Activated CD8-positive, alpha-beta memory T cell treated with anti-CD3 and anti-CD28 coated beads for 1 hour (primary cell): ENCODE results near the gene FRMD1.

Experiments used
- DNase-seq, 2 donors: peaks; one replicate each; pipeline ENCODE4 v3.0.0-alpha.2; 2020; ENCODE audit warnings: low read depth in 1 of 2; ENCODE audit errors: extremely low read depth in 1 of 2

Gene FRMD1

DNA sequence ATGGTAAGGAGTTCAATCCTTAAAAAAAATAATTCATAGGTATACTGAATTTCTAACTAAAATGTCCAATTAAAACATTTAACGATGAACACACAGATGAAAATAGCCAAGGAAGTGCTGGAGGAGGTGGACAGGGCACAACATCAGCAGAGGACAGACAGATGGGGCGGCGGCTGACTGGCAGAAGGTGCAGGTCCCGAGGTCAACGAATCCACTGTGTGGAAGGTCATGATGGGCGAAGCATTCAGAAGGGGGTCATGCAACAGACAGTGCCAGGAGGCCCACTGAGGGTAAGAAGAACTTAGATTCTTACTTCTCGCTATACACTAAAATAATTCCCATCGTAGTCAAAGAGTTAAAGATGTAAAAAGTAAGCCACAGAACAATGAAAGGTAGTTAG, 34.2 kb upstream of the FRMD1 start:
- DNase-seq: no peak

- DNase-seq: no peak
These were observed 32.9 kb upstream of the FRMD1 start for GRCh38 chr6:168111911-168112310.

GRCh38 chr6:168110437-168110836, 31.4 kb upstream of the FRMD1 start:
- DNase-seq: no peak

GRCh38 chr6:168109171-168109570, 30.2 kb upstream of the FRMD1 start:
- no peak for DNase-seq

DNA sequence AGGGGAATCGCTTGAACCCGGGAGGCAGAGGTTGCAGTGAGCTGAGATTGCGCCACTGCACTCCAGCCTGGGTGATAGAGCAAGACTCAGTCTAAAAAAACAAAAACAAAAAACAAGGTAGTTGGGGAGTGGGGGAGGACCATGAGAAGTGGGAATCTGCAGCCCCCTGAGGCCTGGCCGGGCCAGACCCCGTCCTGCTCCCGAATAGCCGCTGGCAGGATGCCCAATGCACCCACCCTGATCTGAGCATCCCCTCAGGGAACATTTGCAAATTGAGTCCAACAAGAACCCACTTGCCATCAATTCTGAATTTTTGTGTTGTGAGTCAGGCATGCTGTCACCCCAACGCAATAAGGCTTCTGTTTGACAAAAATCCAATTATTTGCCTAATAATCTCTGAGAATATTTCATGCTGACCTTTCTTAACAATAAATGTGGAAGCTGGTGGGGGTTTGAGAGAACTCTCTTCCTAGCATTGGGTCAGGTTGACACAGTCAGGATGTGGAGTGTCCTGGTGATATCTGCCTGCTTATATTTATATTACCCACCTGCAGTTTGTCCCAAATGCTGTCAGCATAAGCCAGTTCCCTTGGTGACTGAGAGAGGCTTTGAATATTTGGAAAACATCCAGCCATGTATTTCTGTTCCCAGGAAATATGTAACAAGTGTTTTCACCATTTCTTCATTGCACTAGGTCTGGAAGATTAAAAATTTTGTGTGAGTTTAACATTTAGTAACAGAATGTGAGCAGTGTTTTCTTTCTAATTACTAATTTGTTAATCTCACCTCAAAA, 28.4 kb upstream of the FRMD1 start:
- DNase-seq: no peak

DNA sequence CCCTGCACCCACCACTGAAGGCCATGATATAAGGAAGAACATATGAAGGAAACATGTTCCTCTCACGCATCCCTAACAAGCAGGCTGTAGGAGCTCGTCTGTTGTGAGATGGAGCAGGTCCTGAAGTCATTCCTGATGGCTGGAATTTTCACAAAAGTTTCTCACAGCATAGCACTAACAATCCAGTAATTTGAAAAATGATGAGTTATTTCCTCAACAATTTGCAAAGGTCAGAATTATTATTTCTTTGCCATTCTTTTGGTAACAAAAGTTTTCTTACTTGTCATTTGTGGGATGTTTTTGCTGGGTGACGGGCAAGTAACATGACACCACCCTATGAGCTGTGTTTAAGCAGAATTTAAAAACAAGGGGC, 27.6 kb upstream of the FRMD1 start:
- no peak for DNase-seq

GRCh38 chr6:168105813-168106632, 27.0 kb upstream of the FRMD1 start:
- DNase-seq: no peak

DNA sequence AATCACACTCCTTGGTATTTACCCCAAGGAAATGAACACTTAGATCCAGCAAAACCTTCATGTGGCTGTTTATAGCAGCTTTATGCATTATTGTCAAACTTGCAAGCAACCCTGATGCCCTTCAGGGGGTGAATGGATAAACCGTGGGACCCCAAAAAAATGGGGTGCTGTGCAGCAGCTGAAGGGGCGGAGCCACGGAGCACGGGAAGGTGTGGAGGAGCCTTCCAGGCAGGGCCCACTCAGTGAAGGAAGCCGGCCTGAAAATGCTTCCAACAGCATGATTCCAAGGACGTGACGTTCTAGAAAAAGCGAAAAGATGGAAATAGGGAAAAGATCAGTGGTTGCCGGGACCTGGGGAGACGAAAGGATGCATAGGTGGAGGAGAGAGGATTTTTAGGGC, 25.6 kb upstream of the FRMD1 start:
- DNase-seq: no peak

DNA sequence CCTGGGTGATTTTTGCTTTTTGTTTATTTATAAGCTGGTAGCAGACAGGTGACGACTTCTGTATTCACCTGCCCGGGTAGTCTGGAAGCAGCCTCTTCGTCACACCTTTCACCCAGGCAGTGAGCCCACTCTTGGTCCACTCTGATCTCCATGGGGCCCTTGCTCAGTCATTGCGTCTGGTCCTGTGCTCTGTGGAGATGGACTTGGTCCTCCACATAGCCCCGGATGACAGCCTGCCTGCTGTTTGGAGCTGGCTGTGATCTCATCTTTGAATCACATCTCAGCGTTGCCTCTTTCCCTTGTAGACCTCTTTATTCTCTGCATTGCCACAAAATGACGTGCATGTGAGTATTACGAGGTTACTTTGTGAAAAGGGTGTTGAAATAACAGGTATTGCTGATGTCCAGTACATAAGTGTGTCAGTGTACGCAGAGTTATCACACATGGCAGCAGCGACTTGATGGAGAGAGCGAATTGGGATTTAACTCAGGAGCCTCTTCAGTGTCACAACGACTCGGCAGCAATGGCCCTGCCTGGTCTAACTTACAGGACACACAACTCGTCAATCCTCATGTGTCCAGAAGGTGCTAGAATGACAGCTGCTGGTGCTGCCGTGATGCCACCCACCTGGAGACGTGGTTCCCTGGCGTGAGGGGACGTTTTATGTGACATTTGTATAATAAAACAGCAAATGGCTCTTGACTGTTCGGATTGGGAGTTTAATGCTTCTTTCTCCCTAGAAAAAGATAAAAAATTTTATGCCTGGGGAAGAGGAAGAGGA, 24.2 kb upstream of the FRMD1 start:
- DNase-seq: no peak

- no peak for DNase-seq
These were observed 23.4 kb upstream of the FRMD1 start for GRCh38 chr6:168102315-168102985.

GRCh38 chr6:168101590-168102314, 22.7 kb upstream of the FRMD1 start:
- no peak for DNase-seq

DNA sequence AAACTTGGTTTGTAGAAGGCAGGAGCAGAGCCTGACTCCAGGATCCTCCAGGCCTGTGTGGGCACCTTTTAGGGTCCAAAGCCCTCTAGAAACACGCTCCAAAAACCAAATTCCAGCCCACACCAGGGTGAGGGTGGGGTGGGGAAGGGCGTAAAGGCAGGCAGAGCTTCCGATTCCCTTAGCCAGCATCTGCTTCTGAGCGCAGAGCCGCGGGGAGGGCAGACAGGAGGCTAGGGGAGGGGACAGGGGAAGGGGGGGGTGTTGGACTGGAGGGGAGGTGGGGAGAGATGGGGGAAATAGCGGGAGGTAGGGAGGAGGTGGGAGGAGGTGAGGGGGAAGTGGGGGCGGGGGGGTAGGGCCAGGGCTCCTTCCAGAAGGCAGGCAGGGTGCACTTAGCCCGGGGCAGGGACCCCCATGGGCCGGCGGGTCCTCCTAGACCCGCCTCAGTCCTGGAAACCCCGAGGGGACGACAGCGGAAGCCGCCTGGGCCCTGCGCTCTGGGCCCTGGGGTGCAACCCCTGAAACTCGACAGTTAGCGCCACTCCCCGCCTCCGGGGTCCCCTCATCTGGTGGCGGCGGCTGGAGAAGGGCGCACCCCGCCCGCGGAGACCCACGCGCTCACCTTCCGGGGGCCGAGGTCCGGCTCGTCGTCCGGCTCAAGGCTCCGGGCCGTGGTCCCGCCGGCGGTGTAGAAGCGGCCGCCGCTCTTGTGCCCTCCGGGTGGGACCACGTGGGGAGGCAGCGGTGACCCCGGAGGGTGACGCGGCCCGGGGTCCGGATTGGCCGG, 22.0 kb upstream of the FRMD1 start:
- no peak for DNase-seq

DNA sequence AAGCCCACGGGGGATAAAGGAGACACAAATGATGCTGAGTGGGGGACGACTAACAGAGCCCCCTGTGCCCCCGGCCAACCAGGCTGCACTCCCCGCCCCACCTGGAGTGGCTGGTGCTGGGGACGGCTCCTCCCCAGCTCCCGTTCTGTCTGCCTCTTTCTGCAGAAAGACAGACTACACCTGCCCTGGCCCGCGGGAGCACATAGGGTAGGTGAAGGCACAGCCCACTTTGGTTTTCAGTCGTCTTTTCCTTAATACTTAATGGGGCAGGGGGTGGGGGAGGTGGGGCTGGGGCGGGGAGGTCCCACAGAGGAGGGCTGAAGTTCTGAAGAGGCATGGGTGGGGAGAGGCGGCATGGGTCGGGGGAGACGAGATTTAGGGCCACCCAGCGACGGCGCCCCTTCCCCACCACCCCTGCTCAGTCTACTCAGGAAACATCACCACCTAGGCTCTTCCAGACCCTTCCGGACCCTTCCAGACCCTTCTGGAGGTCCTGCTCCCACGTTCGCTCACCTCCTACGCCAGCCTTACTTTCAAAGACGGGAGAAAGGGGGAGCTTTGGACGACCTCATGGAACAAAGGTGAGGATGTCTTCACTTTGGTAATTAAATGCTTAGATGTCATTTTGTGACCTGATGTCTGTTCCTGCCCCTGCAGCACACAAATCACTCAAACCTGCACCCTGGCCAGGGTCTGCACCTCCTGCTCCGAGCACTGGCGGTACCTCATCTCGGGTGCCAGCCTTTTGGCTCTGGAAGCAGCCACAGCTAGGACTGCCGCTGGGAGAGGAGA, 21.2 kb upstream of the FRMD1 start:
- no peak for DNase-seq

DNA sequence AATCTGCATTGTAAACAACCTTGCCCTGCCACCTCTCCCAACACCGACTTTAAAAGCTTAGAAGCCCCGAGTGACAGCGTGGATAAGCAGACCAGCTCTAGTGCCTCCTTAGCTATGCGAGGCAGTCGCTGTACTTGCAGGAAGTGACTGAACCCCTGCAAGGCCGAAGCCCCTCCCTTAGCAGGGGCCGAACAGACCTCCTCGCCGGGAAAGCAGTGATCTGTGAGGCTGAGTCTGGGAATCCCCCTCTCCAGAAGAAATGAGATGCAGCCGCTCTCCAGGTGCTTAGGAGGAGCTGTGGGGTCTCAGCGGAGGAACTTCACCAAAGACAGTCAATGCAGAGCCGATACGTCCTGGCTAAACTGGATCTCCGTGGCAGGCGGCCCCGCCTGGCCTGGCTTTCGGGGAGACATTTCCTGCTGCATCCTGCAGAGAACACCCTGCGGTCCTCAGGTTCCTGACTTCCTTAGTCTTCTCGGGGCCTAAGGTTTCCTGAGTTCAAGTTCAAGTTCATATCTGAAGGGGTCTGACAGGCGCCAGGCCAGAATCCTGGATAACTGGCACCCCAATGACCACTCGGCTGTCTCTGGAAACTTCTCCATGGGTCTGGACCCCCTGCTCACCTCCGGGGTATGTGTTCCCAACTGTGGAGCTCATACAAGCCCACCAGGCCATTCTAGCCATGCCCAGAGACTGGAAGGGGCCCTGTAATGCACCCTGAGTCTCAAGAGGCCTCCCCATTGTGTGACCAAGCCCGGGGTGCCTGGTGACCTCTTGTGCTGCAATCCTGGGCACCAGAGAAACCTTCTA, 20.4 kb upstream of the FRMD1 start:
- DNase-seq: no peak

- no peak for DNase-seq
These were observed 19.4 kb upstream of the FRMD1 start for GRCh38 chr6:168098431-168098861.

DNA sequence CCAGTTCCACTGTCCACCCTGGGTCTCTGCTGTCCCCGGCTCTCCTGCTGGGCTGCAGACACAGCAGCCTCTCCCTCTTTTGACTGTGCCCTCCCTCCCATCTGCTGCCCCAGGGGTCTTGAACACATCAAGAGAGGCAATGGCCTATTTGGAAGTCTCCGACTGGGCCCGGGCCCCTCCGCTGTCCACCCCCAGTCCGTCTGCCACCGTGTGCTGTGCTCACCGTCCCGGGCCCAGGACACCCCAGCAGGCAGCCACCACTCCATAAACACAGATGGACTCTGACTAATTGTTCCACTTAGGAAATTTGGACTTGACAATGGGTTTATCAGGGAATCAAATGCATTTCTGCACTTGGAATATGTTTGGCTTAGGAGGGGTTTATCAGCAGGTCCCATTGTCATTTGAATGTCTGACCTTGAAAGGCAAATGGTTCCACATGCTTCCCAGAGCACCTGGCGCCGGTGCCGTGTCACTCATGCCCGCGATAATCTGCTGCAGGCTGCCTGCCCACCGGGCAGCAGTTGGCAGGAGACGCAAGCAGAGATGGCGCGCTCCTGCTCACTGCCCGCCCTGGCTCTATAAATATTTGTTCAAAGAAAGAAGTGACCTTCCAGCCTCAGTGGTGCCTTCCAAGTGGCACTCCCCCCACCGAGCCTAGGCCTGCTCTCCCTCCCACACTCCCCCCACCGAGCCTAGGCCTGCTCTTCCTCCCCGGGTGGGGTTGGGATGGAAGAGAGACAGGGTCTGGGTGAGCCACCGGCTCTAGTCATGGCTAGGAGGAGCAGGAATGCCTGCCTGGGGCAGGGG, 18.8 kb upstream of the FRMD1 start:
- no peak for DNase-seq

DNA sequence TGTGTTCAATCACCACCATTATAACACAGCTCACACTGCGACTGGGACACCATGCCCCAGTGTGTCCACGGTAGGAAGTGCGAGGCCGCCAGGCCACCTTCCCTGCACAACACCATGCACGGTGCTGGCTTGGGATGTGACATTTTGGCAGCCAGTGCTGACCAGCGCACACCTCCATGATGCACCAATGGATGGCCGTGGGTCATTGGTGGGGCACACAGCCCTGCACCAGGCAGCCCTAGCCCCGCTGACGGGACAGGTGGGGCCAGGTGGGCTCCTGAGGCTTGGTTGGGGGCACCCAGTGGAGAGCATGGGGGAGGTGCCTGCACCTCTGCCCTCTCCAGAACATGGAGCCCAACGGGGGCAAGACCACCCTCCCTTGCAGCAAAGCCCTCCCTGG, 18.2 kb upstream of the FRMD1 start:
- DNase-seq: no peak
